ENCODE results near the gene FILIP1L.

The FILIP1L gene

DNA sequence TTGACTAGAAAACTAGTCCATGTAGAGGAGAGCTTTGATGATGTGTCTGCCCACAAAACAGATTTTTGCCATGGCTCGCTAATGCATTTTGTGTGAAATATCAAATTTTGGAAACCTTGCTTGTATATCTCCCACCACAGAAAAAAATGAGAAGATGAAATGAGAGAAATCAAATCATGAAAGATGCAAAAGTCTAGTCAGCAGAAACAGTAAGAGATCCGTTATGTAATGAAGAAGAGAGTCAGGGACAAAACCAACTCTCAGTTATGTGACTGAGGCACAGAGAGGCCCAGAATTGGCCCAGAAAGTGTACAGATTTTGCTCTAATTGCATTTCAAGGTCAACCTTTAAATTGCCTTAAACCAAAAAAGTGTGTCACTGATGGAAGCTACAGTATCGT lies 107.0 kb downstream of the FILIP1L start:
- TF ChIP-seq TAF1 (IDR thresholded peaks at IDR 0.05; ENCODE audit: borderline replicate concordance, insufficient read depth, low read length) = no peak
- no peak for TF ChIP-seq SIN3A (IDR thresholded peaks at IDR 0.05; ENCODE audit: borderline replicate concordance, insufficient read depth, low read length)
- TF ChIP-seq POLR2AphosphoS5 (IDR thresholded peaks at IDR 0.05; ENCODE audit: low read depth, low read length) = no peak
- TF ChIP-seq FOXP2 (optimal IDR thresholded peaks at IDR 0.05; ENCODE audit: borderline replicate concordance, extremely low read depth, extremely low read length, insufficient read depth) = no peak
- TF ChIP-seq, protein P1, sequence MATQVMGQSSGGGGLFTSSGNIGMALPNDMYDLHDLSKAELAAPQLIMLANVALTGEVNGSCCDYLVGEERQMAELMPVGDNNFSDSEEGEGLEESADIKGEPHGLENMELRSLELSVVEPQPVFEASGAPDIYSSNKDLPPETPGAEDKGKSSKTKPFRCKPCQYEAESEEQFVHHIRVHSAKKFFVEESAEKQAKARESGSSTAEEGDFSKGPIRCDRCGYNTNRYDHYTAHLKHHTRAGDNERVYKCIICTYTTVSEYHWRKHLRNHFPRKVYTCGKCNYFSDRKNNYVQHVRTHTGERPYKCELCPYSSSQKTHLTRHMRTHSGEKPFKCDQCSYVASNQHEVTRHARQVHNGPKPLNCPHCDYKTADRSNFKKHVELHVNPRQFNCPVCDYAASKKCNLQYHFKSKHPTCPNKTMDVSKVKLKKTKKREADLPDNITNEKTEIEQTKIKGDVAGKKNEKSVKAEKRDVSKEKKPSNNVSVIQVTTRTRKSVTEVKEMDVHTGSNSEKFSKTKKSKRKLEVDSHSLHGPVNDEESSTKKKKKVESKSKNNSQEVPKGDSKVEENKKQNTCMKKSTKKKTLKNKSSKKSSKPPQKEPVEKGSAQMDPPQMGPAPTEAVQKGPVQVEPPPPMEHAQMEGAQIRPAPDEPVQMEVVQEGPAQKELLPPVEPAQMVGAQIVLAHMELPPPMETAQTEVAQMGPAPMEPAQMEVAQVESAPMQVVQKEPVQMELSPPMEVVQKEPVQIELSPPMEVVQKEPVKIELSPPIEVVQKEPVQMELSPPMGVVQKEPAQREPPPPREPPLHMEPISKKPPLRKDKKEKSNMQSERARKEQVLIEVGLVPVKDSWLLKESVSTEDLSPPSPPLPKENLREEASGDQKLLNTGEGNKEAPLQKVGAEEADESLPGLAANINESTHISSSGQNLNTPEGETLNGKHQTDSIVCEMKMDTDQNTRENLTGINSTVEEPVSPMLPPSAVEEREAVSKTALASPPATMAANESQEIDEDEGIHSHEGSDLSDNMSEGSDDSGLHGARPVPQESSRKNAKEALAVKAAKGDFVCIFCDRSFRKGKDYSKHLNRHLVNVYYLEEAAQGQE (IDR thresholded peaks at IDR 0.05; ENCODE audit: insufficient read depth in 1 of 2, low read depth in 2 of 2, low read length in 2 of 2) = no peak

DNA sequence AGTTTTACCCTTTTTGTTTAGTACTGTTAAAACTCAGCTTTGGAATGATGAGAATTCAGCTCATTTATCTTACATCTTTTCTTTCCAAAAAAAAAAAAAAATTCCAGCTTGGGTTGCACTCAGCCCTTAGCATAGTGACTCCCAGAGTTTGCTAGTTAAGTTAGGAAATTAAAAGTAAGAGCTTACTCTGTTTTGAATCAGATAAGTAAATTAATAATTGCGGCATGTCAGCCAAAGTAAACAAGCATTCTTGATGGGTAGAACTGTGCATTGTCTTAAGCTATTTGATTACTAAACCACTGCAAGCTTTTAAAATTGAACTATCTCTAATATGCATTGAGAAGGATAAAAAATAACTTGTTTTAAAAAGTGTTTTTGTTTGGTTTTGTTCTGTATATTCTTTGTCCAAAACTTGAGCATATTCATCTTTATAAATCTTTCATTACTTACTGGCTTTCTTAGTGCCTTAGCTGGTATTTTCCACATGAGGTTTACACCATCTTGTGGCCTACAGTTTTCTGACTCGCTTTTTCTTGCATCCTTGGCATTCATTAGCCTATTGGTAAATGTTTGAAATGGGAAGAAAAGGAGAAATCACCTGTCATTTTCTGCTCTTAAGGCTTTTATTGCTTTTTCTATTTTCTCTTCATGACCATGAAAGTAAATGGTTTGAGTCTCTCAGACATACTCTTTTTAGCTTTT lies 107.6 kb downstream of the FILIP1L start:
- TF ChIP-seq POLR2AphosphoS5 (IDR thresholded peaks at IDR 0.05; ENCODE audit: low read depth, low read length) = no peak
- TF ChIP-seq, protein P1 (IDR thresholded peaks at IDR 0.05; ENCODE audit: insufficient read depth in 1 of 2, low read depth in 2 of 2, low read length in 2 of 2) = no peak
- no peak for TF ChIP-seq TAF1 (IDR thresholded peaks at IDR 0.05; ENCODE audit: borderline replicate concordance, insufficient read depth, low read length)
- 0 out of 2 replicates have a peak, but pooled peaks have one; percentile 33 for TF ChIP-seq SIN3A (IDR thresholded peaks at IDR 0.05; ENCODE audit: borderline replicate concordance, insufficient read depth, low read length)

DNA sequence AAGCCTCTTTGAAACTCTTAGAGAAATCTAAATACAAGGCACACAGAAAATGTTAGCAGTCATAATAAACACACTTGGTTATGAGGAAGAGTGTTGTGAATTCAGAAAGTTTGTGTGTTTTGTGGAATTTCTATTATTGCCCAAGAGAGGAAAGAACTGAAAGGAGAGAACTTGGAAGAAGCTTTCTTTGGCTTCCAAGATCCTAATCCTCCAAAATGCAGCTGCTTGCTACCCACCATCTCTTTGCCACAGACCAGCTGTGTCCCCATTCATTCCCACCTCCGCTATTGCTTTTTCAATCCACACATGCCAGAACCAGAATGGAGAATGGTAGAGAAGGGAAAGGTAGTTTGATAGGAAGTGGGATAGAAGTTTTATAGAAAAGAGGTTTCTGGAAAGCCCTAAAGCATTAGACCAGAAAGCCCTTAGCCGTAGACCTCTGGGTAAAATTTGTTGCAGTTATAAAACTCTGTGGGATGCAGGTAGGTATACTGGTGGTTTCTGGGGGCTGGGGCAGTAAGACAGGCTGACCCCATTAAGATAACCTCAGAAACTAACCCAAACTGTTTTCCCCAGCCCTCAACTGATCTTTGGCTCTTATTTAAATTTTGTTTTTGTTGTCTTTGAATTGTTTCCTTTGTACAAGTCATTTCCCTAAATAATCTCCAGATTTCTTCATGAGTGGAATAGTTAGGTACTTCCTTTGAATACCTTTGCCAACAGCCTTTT lies 108.5 kb downstream of the FILIP1L start:
- TF ChIP-seq SIN3A (IDR thresholded peaks at IDR 0.05; ENCODE audit: borderline replicate concordance, insufficient read depth, low read length) = no peak
- TF ChIP-seq, protein P1 (IDR thresholded peaks at IDR 0.05; ENCODE audit: insufficient read depth in 1 of 2, low read depth in 2 of 2, low read length in 2 of 2) = no peak
- no peak for TF ChIP-seq FOXP2 (optimal IDR thresholded peaks at IDR 0.05; ENCODE audit: borderline replicate concordance, extremely low read depth, extremely low read length, insufficient read depth)
- TF ChIP-seq POLR2AphosphoS5 (IDR thresholded peaks at IDR 0.05; ENCODE audit: low read depth, low read length) = no peak
- no peak for TF ChIP-seq TAF1 (IDR thresholded peaks at IDR 0.05; ENCODE audit: borderline replicate concordance, insufficient read depth, low read length)

DNA sequence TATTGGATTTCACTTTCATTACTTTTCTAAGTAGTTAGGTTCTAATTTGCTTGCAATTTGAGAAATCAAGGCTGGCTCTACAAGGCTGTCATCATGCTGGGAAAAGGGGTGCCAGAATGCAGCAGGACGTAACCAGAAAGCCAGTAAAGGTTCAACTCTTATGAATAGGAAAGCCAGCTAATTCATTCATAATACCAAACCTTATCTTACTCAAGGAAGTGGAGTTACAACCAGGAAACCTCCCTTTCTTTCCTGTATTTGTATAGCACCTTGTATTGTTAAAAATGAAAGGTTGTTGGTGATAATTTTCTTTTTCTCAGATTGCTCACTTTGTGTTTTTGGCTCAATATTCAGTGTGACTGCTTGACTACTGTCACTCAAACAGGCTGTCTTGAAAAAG lies 109.4 kb downstream of the FILIP1L start:
- TF ChIP-seq, protein P1 (IDR thresholded peaks at IDR 0.05; ENCODE audit: insufficient read depth in 1 of 2, low read depth in 2 of 2, low read length in 2 of 2) = no peak
- no peak for TF ChIP-seq FOXP2 (optimal IDR thresholded peaks at IDR 0.05; ENCODE audit: borderline replicate concordance, extremely low read depth, extremely low read length, insufficient read depth)
- no peak for TF ChIP-seq SIN3A (IDR thresholded peaks at IDR 0.05; ENCODE audit: borderline replicate concordance, insufficient read depth, low read length)
- TF ChIP-seq POLR2AphosphoS5 (IDR thresholded peaks at IDR 0.05; ENCODE audit: low read depth, low read length) = no peak
- TF ChIP-seq TAF1 (IDR thresholded peaks at IDR 0.05; ENCODE audit: borderline replicate concordance, insufficient read depth, low read length) = no peak
